NT2/D1 (cell line): ENCODE data around the gene DYDC1.
A peak's percentile ranks its signal among the peaks of the same experiment; 100 is the strongest.
"Not testable (repeated sequence)": the region's sequence is repeated elsewhere in the genome, so short reads cannot be mapped to it uniquely, and the experiment has no call there.

Experiments used
- DNase-seq: peaks from one replicate; pipeline ENCODE4 v3.0.0-alpha.2; 2011; ENCODE audit warnings: low read depth, low spot score
- H3K27me3 ChIP-seq: 2 replicates; pipeline ENCODE4 v1.6.0; 2011; ENCODE audit warnings: mild to moderate bottlenecking; ENCODE audit not compliant: insufficient read length, insufficient read depth
- H3K36me3 ChIP-seq: 2 replicates; pipeline ENCODE4 v1.6.1; 2011; ENCODE audit warnings: mild to moderate bottlenecking, low read length, mixed read lengths; ENCODE audit not compliant: insufficient read depth, insufficient read length
- H3K4me1 ChIP-seq: 2 replicates; pipeline ENCODE4 v1.5.1; 2011; ENCODE audit not compliant: insufficient read depth, insufficient read length
- H3K4me3 ChIP-seq: 2 replicates; pipeline ENCODE4 v1.5.1; 2011; ENCODE audit warnings: low read depth; ENCODE audit not compliant: insufficient read length
- H3K9ac ChIP-seq: 2 replicates; pipeline ENCODE4 v1.6.0; 2011; ENCODE audit warnings: low read depth; ENCODE audit not compliant: insufficient read length
- H3K9me3 ChIP-seq: 2 replicates; pipeline ENCODE4 v1.5.1; 2011; ENCODE audit warnings: mild to moderate bottlenecking, low read length; ENCODE audit not compliant: insufficient read depth
- SUZ12 ChIP-seq: IDR thresholded peaks from 2 replicates; pipeline ENCODE4 v1.6.1; 2011; ENCODE audit not compliant: insufficient read length, insufficient read depth; ENCODE audit errors: extremely low read depth
- YY1 ChIP-seq: IDR thresholded peaks from 2 replicates; pipeline ENCODE4 v1.6.1; 2011; ENCODE audit not compliant: insufficient read length, insufficient read depth
- ZNF274 ChIP-seq: IDR thresholded peaks from 2 replicates; pipeline ENCODE4 v1.6.1; 2011; ENCODE audit warnings: mild to moderate bottlenecking, low read depth, low read length

The DYDC1 gene

GRCh38 chr10:80365510-80365909, 9.0 kb upstream of the DYDC1 start:
- Histone ChIP-seq H3K27me3 (no peaks in the 10 kb centered on the region), H3K36me3 (no peaks in the 10 kb centered on the region), H3K4me1 (no peaks in the 10 kb centered on the region), H3K4me3 (no peak overlapping the region), H3K9me3 (peaks cover 28% of the 10 kb centered on the region), H3K9ac (no peak overlapping the region)
- no peak for DNase-seq
- TF ChIP-seq SUZ12 (no peak), YY1 (no peak), ZNF274 (no peak)

- TF ChIP-seq ZNF274 (no peak), YY1 (no peak), SUZ12 (no peak)
- Histone ChIP-seq H3K4me1 (no peaks in the 10 kb centered on the region), H3K27me3 (peaks cover 15% of the 10 kb centered on the region), H3K4me3 (no peak overlapping the region), H3K9ac (no peak overlapping the region), H3K9me3 (no peaks in the 10 kb centered on the region), H3K36me3 (no peaks in the 10 kb centered on the region)
- no peak for DNase-seq
Observed at GRCh38 chr10:80359644-80360043, 3.1 kb upstream of the DYDC1 start.

- not testable (repeated sequence) for H3K9ac ChIP-seq, H3K36me3 ChIP-seq, H3K9me3 ChIP-seq, DNase-seq, H3K4me3 ChIP-seq, H3K4me1 ChIP-seq
- peaks cover 15% of the 10 kb centered on the region for H3K27me3 ChIP-seq
Observed at GRCh38 chr10:80358925-80359324, 2.4 kb upstream of the DYDC1 start.

GRCh38 chr10:80357851-80358125, 1.2 kb upstream of the DYDC1 start:
- no peak overlapping the region for H3K9ac ChIP-seq
- DNase-seq = no peak
- H3K4me1 ChIP-seq = no peaks in the 10 kb centered on the region
- H3K27me3 ChIP-seq = peaks cover 15% of the 10 kb centered on the region
- no peak overlapping the region for H3K4me3 ChIP-seq
- no peaks in the 10 kb centered on the region for H3K36me3 ChIP-seq
- TF ChIP-seq YY1 = no peak
- TF ChIP-seq ZNF274 = no peak
- no peak for TF ChIP-seq SUZ12
- H3K9me3 ChIP-seq = no peaks in the 10 kb centered on the region

GRCh38 chr10:80356989-80357850, 665 bp upstream of the DYDC1 start:
- Histone ChIP-seq H3K36me3 (no peaks in the 10 kb centered on the region), H3K27me3 (peaks cover 15% of the 10 kb centered on the region), H3K9me3 (no peaks in the 10 kb centered on the region), H3K4me3 (peak overlapping the region; percentile 46), H3K9ac (peak overlapping the region; percentile 80), H3K4me1 (no peaks in the 10 kb centered on the region)
- TF ChIP-seq YY1 (no peak), SUZ12 (no peak), ZNF274 (no peak)
- DNase-seq = no peak

GRCh38 chr10:80351220-80351619, 5.3 kb downstream of the DYDC1 start:
- H3K36me3 ChIP-seq = no peaks in the 10 kb centered on the region
- DNase-seq = no peak
- H3K9ac ChIP-seq = no peak overlapping the region
- no peaks in the 10 kb centered on the region for H3K9me3 ChIP-seq
- H3K4me3 ChIP-seq = no peak overlapping the region
- H3K27me3 ChIP-seq = peaks cover 12% of the 10 kb centered on the region
- no peaks in the 10 kb centered on the region for H3K4me1 ChIP-seq
- no peak for TF ChIP-seq YY1
- TF ChIP-seq SUZ12 = no peak
- TF ChIP-seq ZNF274 = no peak

GRCh38 chr10:80350251-80350650, 6.3 kb downstream of the DYDC1 start:
- no peaks in the 10 kb centered on the region for H3K4me1 ChIP-seq
- TF ChIP-seq YY1 = no peak
- TF ChIP-seq ZNF274 = no peak
- no peak for TF ChIP-seq SUZ12
- DNase-seq = no peak
- peaks cover 3% of the 10 kb centered on the region for H3K27me3 ChIP-seq
- no peaks in the 10 kb centered on the region for H3K36me3 ChIP-seq
- no peaks in the 10 kb centered on the region for H3K9me3 ChIP-seq
- no peak overlapping the region for H3K9ac ChIP-seq
- H3K4me3 ChIP-seq = no peak overlapping the region

- no peak for DNase-seq
- no peak overlapping the region for H3K4me3 ChIP-seq
- no peaks in the 10 kb centered on the region for H3K4me1 ChIP-seq
- H3K27me3 ChIP-seq = no peaks in the 10 kb centered on the region
- H3K9me3 ChIP-seq = no peaks in the 10 kb centered on the region
- no peak overlapping the region for H3K9ac ChIP-seq
- TF ChIP-seq ZNF274 = no peak
- TF ChIP-seq YY1 = no peak
- TF ChIP-seq SUZ12 = no peak
- H3K36me3 ChIP-seq = no peaks in the 10 kb centered on the region
Observed at GRCh38 chr10:80344912-80345311, 11.6 kb downstream of the DYDC1 start.
